Measurements from ENCODE around the gene SLC25A29.
"Not testable (repeated sequence)": the region's sequence is repeated elsewhere in the genome, so short reads cannot be mapped to it uniquely, and the experiment has no call there.

The SLC25A29 gene

GRCh38 chr14:100293497-100294212 is 12.6 kb downstream of the SLC25A29 start:
- no peak overlapping the region for H3K4me3 ChIP-seq (ENCODE audit: insufficient read depth, low read depth, low read length)
- H3K9me3 ChIP-seq (ENCODE audit: control insufficient read depth, low read length), result no peaks in the 10 kb centered on the region
- peaks cover 9% of the 10 kb centered on the region for H3K36me3 ChIP-seq (ENCODE audit: control insufficient read depth, insufficient read depth, low read length)
- peaks cover 12% of the 10 kb centered on the region for H3K4me1 ChIP-seq (ENCODE audit: control insufficient read depth, insufficient read depth, low read length)
- WGBS, 2 experiments, result 90 to 93% methylated on average over 13 to 14 of the region's 14 CpGs
- no peaks in the 10 kb centered on the region for H3K27me3 ChIP-seq (ENCODE audit: control insufficient read depth, insufficient read depth, low read length, poor library complexity, severe bottlenecking)
- no peak overlapping the region for H3K27ac ChIP-seq (ENCODE audit: insufficient read depth, low read depth, low read length, poor library complexity, severe bottlenecking)

DNA sequence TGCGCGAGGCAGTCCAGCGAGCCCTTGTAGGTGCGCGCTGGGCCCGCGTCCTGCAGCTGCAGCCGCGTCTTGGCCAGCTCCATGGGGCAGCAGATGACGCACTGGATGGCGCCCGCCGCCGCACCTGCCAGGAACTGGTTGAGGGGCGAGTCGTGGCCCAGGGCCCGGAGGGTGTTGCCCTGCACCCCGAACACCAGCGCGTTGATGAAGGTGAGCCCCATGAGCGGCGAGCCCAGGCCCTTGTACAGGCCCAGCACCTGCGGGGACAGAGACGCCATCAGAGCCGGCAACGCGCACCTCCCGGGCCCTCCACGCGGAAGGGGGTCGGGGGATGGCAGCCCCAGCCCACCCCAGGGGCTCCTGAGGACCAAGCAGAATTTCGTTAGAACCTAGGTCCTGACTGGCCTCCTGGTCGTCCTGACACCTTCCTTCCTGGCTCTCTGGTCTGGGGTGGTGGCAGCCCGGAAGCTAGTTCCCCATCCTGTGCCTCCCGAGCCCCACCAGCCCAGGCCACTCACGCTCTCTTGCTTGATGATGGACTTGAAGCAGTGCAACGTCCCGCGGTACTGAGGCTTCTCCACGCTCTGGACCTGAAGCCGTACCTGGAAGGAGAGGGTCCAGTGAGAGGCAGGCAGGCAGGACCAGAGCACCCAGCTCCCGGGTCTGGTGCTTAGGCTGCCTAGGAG is 13.3 kb downstream of the SLC25A29 start:
- no peak overlapping the region for H3K4me3 ChIP-seq (ENCODE audit: insufficient read depth, low read depth, low read length)
- H3K27me3 ChIP-seq (ENCODE audit: control insufficient read depth, insufficient read depth, low read length, poor library complexity, severe bottlenecking), result no peaks in the 10 kb centered on the region
- no peaks in the 10 kb centered on the region for H3K9me3 ChIP-seq (ENCODE audit: control insufficient read depth, low read length)
- peaks cover 12% of the 10 kb centered on the region for H3K4me1 ChIP-seq (ENCODE audit: control insufficient read depth, insufficient read depth, low read length)
- H3K36me3 ChIP-seq (ENCODE audit: control insufficient read depth, insufficient read depth, low read length), result peaks cover 9% of the 10 kb centered on the region
- WGBS, 2 experiments, result 96 to 97% methylated on average over 42 of the region's 42 CpGs
- H3K27ac ChIP-seq (ENCODE audit: insufficient read depth, low read depth, low read length, poor library complexity, severe bottlenecking), result no peak overlapping the region

- Histone ChIP-seq H3K4me3 (ENCODE audit: insufficient read depth, low read depth, low read length) (no peak overlapping the region), H3K9me3 (ENCODE audit: control insufficient read depth, low read length) (no peaks in the 10 kb centered on the region), H3K27me3 (ENCODE audit: control insufficient read depth, insufficient read depth, low read length, poor library complexity, severe bottlenecking) (no peaks in the 10 kb centered on the region), H3K27ac (ENCODE audit: insufficient read depth, low read depth, low read length, poor library complexity, severe bottlenecking) (no peak overlapping the region), H3K36me3 (ENCODE audit: control insufficient read depth, insufficient read depth, low read length) (peaks cover 9% of the 10 kb centered on the region), H3K4me1 (ENCODE audit: control insufficient read depth, insufficient read depth, low read length) (peaks cover 12% of the 10 kb centered on the region)
- WGBS, 2 experiments, result 95% methylated on average over 61 of the region's 61 CpGs
Measured at GRCh38 chr14:100292301-100292775, 13.9 kb downstream of the SLC25A29 start.

DNA sequence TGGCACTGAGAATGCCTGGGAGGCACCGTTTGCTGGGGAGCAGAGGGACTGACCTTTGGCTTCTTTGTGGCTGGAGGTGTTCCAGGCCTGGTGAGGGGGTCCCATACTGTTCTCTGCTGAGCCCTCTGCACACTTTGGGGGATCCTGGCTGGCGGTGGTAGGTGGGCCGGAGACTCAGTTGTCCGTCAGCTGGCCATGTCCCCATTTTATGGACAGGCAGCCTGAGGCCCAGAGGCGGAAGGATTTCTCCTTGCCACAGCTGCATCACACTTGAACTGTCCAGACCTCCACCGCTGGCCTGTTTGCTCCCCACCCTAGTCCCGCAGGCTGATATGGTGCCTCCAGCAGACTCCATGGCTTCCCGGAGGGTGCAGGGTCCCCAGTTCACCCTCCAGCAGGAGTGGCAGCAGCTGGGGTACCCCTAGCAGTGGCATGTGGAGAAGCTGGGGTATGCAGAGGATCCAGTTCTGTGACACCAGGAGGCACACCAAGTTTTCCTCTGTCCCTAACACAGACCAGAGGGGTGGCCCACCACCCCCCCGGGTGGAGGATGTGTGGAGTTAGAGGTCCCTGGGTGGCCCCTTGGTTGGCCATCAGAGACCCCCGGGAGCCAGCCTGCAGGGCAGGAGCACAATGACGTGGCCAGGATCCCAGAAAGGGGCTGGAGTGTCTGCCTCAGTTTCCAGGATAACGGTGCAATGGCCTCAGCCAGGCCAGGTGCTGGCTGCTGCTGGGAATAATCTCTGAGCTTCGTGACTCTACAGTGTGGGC is 14.8 kb downstream of the SLC25A29 start:
- Histone ChIP-seq H3K27me3 (ENCODE audit: control insufficient read depth, insufficient read depth, low read length, poor library complexity, severe bottlenecking) (no peaks in the 10 kb centered on the region), H3K4me3 (ENCODE audit: insufficient read depth, low read depth, low read length) (no peak overlapping the region), H3K9me3 (ENCODE audit: control insufficient read depth, low read length) (no peaks in the 10 kb centered on the region), H3K27ac (ENCODE audit: insufficient read depth, low read depth, low read length, poor library complexity, severe bottlenecking) (no peak overlapping the region), H3K36me3 (ENCODE audit: control insufficient read depth, insufficient read depth, low read length) (peaks cover 9% of the 10 kb centered on the region), H3K4me1 (ENCODE audit: control insufficient read depth, insufficient read depth, low read length) (peaks cover 12% of the 10 kb centered on the region)
- WGBS, 2 experiments, result 94 to 95% methylated on average over 13 of the region's 13 CpGs

DNA sequence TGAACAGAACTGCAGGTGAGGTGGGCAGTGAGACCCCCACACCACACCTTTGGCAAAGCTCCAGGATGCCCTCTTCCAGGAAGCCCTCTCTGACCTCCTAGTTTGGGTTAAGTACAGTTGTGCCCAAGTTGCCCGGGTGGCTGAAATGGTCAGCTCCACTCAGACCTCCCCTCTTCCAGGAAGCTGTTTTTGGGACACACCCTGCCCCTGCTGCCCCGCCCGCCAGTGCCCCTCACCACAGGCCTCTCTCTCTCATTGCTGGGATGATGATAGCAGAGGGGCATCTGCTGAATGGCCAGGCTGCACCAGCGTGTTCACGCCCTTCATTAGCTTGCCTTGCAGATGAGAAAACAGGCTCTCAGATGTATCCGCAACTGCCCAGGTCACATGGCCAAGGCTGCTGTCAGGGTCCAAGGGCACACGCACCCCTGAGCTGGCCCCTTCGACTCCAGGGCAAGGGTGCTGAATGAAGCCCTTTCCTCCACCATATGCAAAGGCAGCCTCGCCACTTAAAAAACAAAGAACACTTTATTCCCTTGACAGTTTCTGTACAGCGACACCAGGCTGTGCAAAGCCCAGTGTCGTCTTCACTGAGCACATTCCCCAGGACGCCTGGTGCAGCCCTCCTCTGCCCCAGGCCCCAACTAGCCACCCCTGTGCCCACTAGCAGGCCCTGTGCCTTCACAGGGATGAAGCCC is 15.5 kb downstream of the SLC25A29 start:
- Histone ChIP-seq H3K4me3 (ENCODE audit: insufficient read depth, low read depth, low read length) (no peak overlapping the region), H3K4me1 (ENCODE audit: control insufficient read depth, insufficient read depth, low read length) (peaks cover 12% of the 10 kb centered on the region), H3K27me3 (ENCODE audit: control insufficient read depth, insufficient read depth, low read length, poor library complexity, severe bottlenecking) (no peaks in the 10 kb centered on the region), H3K36me3 (ENCODE audit: control insufficient read depth, insufficient read depth, low read length) (peaks cover 9% of the 10 kb centered on the region), H3K27ac (ENCODE audit: insufficient read depth, low read depth, low read length, poor library complexity, severe bottlenecking) (no peak overlapping the region), H3K9me3 (ENCODE audit: control insufficient read depth, low read length) (no peaks in the 10 kb centered on the region)
- WGBS, 2 experiments, result 93 to 94% methylated on average over 12 of the region's 12 CpGs

GRCh38 chr14:100289916-100290606 is 16.2 kb downstream of the SLC25A29 start:
- Histone ChIP-seq H3K9me3 (ENCODE audit: control insufficient read depth, low read length) (no peaks in the 10 kb centered on the region), H3K36me3 (ENCODE audit: control insufficient read depth, insufficient read depth, low read length) (peaks cover 9% of the 10 kb centered on the region), H3K27ac (ENCODE audit: insufficient read depth, low read depth, low read length, poor library complexity, severe bottlenecking) (no peak overlapping the region), H3K4me1 (ENCODE audit: control insufficient read depth, insufficient read depth, low read length) (peaks cover 12% of the 10 kb centered on the region), H3K4me3 (ENCODE audit: insufficient read depth, low read depth, low read length) (no peak overlapping the region), H3K27me3 (ENCODE audit: control insufficient read depth, insufficient read depth, low read length, poor library complexity, severe bottlenecking) (no peaks in the 10 kb centered on the region)
- 76 to 80% methylated on average over 9 of the region's 9 CpGs for WGBS, 2 experiments

DNA sequence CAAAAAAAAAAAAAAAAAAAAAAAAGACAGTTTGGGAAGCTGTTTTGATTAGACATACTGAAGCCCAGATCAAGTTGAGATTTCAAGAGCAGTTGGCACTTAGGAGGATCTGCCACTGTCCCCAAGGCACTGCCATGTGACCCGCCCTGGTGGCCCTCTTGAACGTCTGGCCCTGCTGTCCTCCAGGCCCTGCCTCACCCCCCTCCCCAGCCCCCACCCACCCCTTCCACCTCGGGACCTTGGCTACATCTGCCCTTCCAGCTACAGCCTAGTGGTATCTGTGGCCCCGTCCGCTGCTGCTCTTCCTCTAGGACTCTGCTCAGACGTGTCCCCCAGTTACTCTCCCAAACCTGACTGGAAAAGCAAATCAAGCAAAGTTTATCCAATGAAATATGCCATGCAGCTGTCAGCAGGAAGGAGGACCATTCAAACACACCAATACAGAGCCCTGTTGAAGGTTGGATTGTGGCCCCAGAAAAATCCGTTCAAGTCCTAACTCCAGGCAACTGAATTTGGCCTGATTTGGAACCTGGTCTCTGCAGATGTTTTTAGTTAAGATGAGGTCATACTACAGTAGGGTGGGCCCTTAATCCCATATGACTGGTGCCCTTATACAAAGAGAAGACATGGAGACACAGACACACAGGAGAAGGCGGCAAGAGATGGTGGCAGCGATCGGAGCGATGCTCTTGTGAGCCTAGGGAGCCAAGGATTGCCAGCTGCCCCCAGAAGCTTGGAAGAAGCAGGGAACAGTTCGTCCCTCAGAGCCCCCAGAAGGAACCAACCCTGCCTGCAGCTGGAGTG is 17.7 kb downstream of the SLC25A29 start:
- 88 to 89% methylated on average over 12 of the region's 12 CpGs for WGBS, 2 experiments
- Histone ChIP-seq H3K36me3 (ENCODE audit: control insufficient read depth, insufficient read depth, low read length) (peaks cover 9% of the 10 kb centered on the region), H3K9me3 (ENCODE audit: control insufficient read depth, low read length) (no peaks in the 10 kb centered on the region), H3K27me3 (ENCODE audit: control insufficient read depth, insufficient read depth, low read length, poor library complexity, severe bottlenecking) (no peaks in the 10 kb centered on the region), H3K27ac (ENCODE audit: insufficient read depth, low read depth, low read length, poor library complexity, severe bottlenecking) (no peak overlapping the region), H3K4me3 (ENCODE audit: insufficient read depth, low read depth, low read length) (no peak overlapping the region), H3K4me1 (ENCODE audit: control insufficient read depth, insufficient read depth, low read length) (peaks cover 12% of the 10 kb centered on the region)

- H3K4me3 ChIP-seq (ENCODE audit: insufficient read depth, low read depth, low read length); H3K27me3 ChIP-seq (ENCODE audit: control insufficient read depth, insufficient read depth, low read length, poor library complexity, severe bottlenecking); H3K27ac ChIP-seq (ENCODE audit: insufficient read depth, low read depth, low read length, poor library complexity, severe bottlenecking); H3K9me3 ChIP-seq (ENCODE audit: control insufficient read depth, low read length); H3K36me3 ChIP-seq (ENCODE audit: control insufficient read depth, insufficient read depth, low read length): not testable (repeated sequence)
- WGBS, 2 experiments, result 91 to 95% methylated on average over 8 of the region's 8 CpGs
- H3K4me1 ChIP-seq (ENCODE audit: control insufficient read depth, insufficient read depth, low read length), result peaks cover 12% of the 10 kb centered on the region
Measured at GRCh38 chr14:100287998-100288295, 18.3 kb downstream of the SLC25A29 start.

Data from ectodermal cell (in vitro differentiated cells).